DND-41 (cell line): Measurements from ENCODE around the gene NPHS2.

Experiments used
- ATAC-seq: fragments of 200-7000 bp; cut with Tn5 transposase; 3 replicates; pipeline ENCODE4 v1.9.1; 2021; ENCODE audit warnings: low read depth; ENCODE audit not compliant: insufficient read depth
- DNase-seq: peaks from one replicate; pipeline ENCODE4 v3.0.0-alpha.2; 2020
- H2AFZ ChIP-seq: 2 replicates; pipeline ENCODE4 v1.6.0; 2012; ENCODE audit warnings: low read depth, low read length
- H3K27ac ChIP-seq: 2 replicates; pipeline ENCODE4 v1.5.1; 2012; ENCODE audit warnings: low read length, inconsistent platforms
- H3K27me3 ChIP-seq: fragments of 200-600 bp; sonication (generic); 2 replicates; pipeline ENCODE4 v1.6.0; 2012; ENCODE audit warnings: low read length, mild to moderate bottlenecking, inconsistent platforms; ENCODE audit not compliant: insufficient read depth, poor library complexity
- H3K36me3 ChIP-seq: 2 replicates; pipeline ENCODE4 v1.5.1; 2012; ENCODE audit warnings: low read length, inconsistent platforms; ENCODE audit not compliant: insufficient read depth
- H3K4me1 ChIP-seq: 2 replicates; pipeline ENCODE4 v1.5.1; 2012; ENCODE audit warnings: mild to moderate bottlenecking, low read length; ENCODE audit not compliant: insufficient read depth
- H3K4me2 ChIP-seq: 2 replicates; pipeline ENCODE4 v1.6.0; 2012; ENCODE audit warnings: mild to moderate bottlenecking, moderate library complexity, low read length, inconsistent platforms; ENCODE audit not compliant: insufficient read depth
- H3K4me3 ChIP-seq, 2 experiments: fragments of 200-600 bp in 1 of 2; shearing (Covaris generic) in 1 of 2; 2 replicates each; pipeline ENCODE4 v1.5.1; 2012 to 2016; ENCODE audit warnings: inconsistent platforms in 2 of 2, low read length in 2 of 2, mild to moderate bottlenecking in 2 of 2, low read depth in 1 of 2, moderate library complexity in 1 of 2
- H3K79me2 ChIP-seq: 2 replicates; pipeline ENCODE4 v1.6.0; 2012; ENCODE audit warnings: low read length, inconsistent platforms; ENCODE audit not compliant: insufficient read depth
- H3K9ac ChIP-seq: 2 replicates; pipeline ENCODE4 v1.6.0; 2012; ENCODE audit warnings: low read depth, mild to moderate bottlenecking, inconsistent platforms, low read length, moderate library complexity
- H3K9me3 ChIP-seq: 2 replicates; pipeline ENCODE4 v1.5.1; 2012; ENCODE audit warnings: low read length, moderate library complexity, mild to moderate bottlenecking, inconsistent platforms; ENCODE audit not compliant: insufficient read depth, severe bottlenecking
- H4K20me1 ChIP-seq: 2 replicates; pipeline ENCODE4 v1.6.0; 2012; ENCODE audit warnings: low read length; ENCODE audit not compliant: insufficient read depth
- CTCF ChIP-seq: IDR thresholded peaks from 2 replicates; pipeline ENCODE4 v1.5.1; 2012; ENCODE audit warnings: borderline replicate concordance, low read length, moderate library complexity, mild to moderate bottlenecking; ENCODE audit not compliant: poor library complexity, severe bottlenecking; ENCODE audit errors: extremely low read depth
- EZH2 ChIP-seq: IDR thresholded peaks from 3 replicates; pipeline ENCODE4 v1.6.1; 2012; ENCODE audit warnings: borderline replicate concordance, low read depth, mild to moderate bottlenecking, moderate library complexity, low read length, inconsistent platforms; ENCODE audit not compliant: severe bottlenecking

Gene NPHS2

DNA sequence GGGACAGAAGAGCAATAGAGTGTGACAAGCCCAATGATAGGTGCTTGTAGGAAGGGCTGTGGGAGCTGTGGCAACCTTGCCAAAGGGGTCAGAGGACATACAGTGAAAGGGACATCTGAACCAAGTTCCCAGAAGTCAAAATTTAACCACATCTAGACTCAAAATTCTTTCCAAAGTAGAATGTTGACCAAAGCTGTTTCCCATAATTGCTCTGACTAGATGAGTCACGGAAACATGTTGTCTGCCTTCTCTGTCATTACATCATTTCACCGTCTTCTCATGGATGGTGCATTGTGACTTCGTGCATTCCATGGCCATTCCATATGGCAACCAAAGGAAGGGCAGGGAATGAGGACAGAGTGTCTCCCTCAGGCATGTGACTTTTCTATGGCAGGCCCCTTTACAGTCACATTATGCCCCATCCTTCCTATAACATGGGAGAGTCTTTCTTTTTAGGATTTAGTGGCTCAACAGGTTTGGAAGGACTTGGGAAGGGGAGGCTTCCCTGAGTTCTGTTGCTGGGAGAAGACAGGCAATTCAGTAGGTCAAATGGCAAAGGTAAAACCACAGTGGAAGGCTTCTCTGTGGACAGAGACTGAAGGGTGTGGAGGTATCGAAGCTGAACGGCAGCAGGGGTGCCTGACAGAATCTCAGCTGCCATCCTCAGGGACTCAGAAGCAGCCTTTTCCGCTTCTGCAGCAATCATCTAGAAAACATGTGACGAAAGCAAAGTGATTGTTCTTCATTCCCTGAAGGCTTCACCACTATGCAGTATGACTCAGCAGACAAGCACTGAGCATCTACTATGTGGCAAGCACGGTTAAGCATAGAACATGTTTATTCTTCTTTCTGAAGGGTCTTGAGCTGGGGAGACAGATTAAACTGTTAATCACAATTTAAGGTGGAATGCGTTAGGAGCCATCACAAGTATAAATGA is 24.7 kb downstream of the NPHS2 start:
- Histone ChIP-seq H3K9ac (no peak overlapping the region), H3K36me3 (no peaks in the 10 kb centered on the region), H3K79me2 (no peaks in the 10 kb centered on the region), H3K4me2 (no peak overlapping the region), H3K4me3 (no peak overlapping the region), H3K4me1 (no peaks in the 10 kb centered on the region), H2AFZ (no peak overlapping the region), H3K27ac (no peak overlapping the region), H4K20me1 (no peaks in the 10 kb centered on the region), H3K27me3 (peaks cover 4% of the 10 kb centered on the region), H3K9me3 (no peaks in the 10 kb centered on the region)
- DNase-seq (no peak), ATAC-seq (no peak)
- no peak for TF ChIP-seq EZH2
- no peak for TF ChIP-seq CTCF

GRCh38 chr1:179549368-179549700 is 26.4 kb downstream of the NPHS2 start:
- no peaks in the 10 kb centered on the region for H3K36me3 ChIP-seq
- ATAC-seq (no peak), DNase-seq (no peak)
- H3K27ac ChIP-seq, result no peak overlapping the region
- no peaks in the 10 kb centered on the region for H4K20me1 ChIP-seq
- H3K4me2 ChIP-seq, result no peak overlapping the region
- H3K9me3 ChIP-seq, result no peaks in the 10 kb centered on the region
- no peaks in the 10 kb centered on the region for H3K79me2 ChIP-seq
- H2AFZ ChIP-seq, result no peak overlapping the region
- H3K4me3 ChIP-seq, result no peak overlapping the region
- H3K4me1 ChIP-seq, result no peaks in the 10 kb centered on the region
- TF ChIP-seq EZH2 (no peak), CTCF (no peak)
- H3K9ac ChIP-seq, result no peak overlapping the region
- peaks cover under 1% of the 10 kb centered on the region for H3K27me3 ChIP-seq

DNA sequence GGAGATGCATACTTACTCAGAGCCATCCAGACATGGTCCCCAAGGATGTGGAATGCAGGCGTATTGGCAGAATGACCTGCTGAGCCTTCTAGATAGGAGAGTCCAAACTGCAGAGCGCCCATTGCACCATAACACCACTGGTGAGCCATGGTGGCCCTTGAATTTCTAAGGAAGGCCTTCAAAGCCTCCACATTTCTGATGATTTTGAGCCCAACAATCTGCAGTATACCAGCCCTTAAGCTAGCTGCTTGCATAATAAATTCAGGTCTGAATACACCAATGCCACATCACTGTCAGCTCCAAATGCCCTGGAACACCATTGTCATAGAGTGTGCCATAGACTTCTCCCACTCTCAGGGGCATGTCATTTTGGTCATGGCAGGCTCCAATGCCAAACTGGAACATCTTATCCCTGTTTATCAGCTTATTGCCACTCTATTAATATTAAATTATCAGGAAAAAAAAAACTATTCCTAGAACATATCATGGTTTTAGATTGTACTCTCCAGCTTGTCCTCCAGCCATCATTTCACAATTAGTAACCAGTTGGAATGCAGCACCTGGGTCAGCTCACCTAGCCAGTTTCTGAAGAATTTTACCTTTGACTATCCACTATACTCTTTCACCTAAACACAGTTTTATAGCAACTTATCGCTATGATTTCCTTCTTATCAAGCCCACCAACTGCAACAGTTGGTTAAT is 26.9 kb downstream of the NPHS2 start:
- Histone ChIP-seq H3K27me3 (no peaks in the 10 kb centered on the region), H3K27ac (no peak overlapping the region), H3K9me3 (no peaks in the 10 kb centered on the region), H3K9ac (no peak overlapping the region), H3K79me2 (no peaks in the 10 kb centered on the region), H3K4me2 (no peak overlapping the region), H2AFZ (no peak overlapping the region), H3K36me3 (no peaks in the 10 kb centered on the region), H3K4me3 (no peak overlapping the region), H3K4me1 (no peaks in the 10 kb centered on the region), H4K20me1 (no peaks in the 10 kb centered on the region)
- no peak for DNase-seq
- ATAC-seq, result no peak
- TF ChIP-seq EZH2, result no peak
- TF ChIP-seq CTCF, result no peak
